HG03575 (cell line): ENCODE measurements around the gene IGFBP7.

Experiments
- ATAC-seq: cut with Tn5 transposase; IDR thresholded peaks from one replicate; pipeline ENCODE4 v1.9.1; 2021; ENCODE audit not compliant: unreplicated experiment, insufficient number of reproducible peaks, low FRiP score; ENCODE audit errors: extremely low read depth

IGFBP7 gene, protein sequence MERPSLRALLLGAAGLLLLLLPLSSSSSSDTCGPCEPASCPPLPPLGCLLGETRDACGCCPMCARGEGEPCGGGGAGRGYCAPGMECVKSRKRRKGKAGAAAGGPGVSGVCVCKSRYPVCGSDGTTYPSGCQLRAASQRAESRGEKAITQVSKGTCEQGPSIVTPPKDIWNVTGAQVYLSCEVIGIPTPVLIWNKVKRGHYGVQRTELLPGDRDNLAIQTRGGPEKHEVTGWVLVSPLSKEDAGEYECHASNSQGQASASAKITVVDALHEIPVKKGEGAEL

DNA sequence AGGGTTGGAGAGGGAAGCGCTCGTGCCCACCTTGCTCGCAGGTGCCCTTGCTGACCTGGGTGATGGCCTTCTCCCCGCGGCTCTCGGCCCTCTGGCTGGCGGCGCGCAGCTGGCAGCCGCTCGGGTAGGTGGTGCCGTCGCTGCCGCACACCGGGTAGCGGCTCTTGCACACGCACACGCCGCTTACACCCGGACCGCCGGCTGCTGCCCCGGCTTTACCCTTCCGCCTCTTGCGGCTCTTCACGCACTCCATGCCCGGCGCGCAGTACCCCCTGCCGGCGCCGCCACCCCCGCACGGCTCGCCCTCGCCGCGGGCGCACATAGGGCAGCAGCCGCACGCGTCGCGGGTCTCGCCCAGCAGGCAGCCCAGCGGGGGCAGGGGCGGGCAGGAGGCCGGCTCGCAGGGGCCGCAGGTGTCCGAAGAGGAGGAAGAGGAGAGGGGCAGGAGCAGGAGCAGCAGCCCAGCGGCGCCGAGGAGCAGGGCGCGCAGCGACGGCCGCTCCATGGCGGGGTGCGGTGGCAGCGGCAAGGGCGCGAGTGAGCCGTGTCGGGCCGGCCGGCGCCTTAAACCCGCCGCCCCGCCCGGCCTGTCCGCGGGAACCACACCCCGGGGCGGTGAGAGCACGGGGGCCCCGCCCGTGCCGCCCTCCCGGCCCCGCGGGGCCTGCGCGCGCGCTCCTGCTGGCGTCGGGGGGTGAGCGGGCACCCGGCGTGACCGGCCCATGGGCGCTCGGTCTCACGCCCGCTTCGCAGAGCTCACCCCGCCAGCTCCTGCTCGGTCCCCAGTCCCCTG lies at the start of gene IGFBP7:
Gene IGFBP7 (minus strand): TSS at position 539 of the 793 bp plus-strand sequence. CDS start 34 bp downstream, at position 505.
- ATAC-seq = no peak

DNA sequence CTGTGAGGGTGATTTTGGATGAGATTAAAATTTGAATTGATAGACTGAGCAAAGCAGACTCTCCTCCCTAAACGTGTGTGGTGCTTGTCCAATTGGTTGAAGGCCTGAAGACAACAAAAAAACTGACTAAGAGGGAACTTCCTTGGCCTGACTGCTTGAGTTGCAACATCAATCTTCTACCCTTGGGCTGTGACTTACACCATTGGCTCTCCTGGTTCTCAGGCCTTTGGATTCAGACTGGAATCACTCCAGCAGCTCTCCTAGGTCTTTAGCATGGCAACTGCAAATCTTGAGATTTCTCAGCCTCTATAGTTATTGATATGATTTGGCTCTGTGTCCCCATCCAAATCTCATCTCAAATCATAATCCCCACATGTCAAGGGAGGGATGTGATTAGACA lies 49.7 kb upstream of the IGFBP7 start:
- ATAC-seq = no peak

DNA sequence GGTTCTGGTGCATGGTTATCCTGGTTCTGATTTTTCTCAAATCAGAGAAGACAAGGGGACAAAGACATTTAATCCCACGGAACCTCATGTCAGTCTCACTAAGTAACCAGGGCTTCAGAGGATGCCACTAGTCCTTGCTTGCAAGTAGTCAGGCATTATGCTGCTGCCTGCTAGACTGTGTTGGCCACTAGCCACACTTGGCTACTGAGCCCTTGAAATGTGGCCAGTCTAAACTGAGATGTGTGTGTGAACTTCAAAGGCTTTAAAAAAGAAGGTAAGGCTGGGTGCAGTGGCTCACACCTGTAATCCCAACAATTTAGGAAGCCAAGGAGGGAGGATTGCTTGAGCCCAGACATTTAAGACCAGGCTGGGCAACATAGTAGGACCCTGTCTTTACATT lies 48.6 kb upstream of the IGFBP7 start:
- ATAC-seq = no peak

DNA sequence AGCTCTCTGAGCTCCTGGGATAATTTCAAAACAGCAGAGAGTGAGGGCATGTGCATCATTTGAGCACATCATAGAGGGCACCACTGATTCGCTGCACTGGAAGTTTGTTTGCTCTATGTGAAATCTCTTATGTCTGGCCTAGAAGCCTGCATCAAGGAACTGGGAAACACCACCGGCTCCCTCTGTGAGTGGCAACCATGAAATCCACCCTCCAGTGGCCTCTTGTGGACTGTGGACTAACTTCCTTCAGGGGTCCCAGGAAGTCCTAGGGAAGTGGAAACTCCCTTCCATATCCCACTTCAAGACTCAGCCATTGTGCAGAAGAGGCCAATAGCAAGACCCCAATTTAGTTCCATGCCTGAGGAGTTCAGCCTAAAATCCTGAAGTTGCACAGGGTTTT lies 48.0 kb upstream of the IGFBP7 start:
- no peak for ATAC-seq

DNA sequence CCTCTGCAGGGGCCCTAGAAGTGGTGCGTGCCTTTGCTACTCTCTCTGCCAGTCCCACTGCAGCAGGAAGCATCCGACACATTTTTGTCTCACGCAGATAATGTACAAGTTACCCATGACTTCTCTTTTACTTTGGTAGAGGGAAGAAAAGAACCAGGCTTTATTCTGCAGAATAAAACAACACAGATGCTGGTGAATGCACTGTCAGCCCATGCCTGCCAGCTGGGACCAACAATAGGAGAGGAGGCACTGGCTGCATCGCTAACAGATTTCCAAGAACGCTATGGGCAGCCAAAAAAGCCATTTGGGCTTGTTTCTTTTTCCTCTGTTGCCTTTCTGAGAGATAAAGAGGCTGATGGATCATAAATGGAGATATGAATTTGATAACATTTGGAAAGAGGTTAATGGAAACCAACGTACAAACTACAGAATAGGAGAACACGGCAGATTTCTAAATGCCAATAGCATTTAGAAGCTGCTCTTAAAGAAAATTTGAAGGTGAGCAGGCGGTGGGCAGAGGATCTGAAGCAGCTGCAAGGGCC lies 47.5 kb upstream of the IGFBP7 start:
- ATAC-seq = no peak

DNA sequence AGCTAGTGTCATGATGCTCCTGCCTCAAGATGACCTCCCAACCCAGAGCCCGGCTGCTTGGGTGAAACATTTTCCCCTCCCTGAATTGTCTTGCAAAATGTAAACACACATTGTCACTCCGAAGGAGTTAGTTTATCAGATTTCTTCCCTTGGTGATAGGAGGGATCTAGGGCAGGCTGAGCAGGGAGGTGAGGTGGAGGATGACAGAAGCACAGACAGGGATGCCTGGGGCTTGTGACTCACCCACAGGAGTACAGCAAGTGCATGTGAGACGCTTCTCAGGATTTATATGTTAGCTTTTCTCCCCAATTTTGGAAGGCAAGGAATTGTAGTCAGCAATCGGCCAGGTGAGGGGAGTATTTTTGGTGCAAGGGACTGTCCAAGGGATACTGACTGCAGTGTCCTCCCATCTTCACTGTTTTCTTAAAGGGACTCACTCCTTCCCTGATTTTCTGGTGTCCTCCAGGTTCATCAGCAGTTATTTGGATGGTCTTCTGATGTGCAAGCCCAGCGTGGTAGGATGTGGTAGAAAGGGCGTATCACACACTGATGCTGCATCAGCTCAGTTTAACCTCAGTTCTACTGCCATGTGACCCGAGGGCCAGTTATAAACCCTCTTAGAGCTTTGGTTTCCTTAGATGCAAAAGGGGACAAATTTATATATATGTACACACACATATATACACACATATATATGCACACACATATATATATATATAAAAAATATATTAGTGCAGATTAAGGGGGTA lies 46.2 kb upstream of the IGFBP7 start:
- ATAC-seq = no peak

DNA sequence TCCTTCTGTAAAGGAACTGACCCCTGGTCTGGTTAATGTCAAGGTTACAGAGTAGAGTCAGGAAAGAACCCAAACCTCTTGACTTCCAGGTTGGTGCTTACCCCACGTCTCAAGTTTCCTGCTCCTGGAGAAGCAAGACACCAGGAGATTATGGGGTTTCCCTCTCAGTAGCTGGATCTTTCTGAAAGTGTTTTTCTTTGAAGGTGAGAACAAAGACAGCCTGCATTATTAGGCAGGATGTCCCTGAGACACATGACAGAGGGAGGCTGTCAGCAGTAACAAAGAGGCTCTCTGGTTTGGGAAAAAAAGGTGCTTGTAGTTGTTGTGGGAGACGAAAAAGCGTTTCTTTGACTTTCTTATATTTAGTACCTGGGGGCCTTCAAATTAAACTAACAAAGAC lies 44.7 kb upstream of the IGFBP7 start:
- ATAC-seq = no peak

DNA sequence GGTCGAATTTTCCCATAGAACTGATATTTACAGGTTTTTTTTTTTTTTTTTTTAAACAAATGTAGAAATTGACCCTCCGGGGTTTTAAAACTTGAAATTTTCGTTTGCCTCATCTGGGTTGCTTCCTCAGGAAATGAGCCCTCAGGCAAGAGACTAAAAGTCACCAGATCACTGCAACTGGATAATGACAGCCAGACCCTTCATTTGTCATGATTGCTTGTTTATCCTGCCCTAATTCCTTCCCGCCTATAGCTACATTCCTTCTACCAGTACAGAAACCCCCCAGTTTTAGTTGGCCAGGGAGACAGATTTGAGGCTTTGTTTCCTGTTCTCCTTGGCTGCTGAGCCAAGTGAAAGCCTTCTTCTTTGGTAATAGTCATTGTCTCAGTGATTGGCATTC lies 44.0 kb upstream of the IGFBP7 start:
- ATAC-seq = no peak

DNA sequence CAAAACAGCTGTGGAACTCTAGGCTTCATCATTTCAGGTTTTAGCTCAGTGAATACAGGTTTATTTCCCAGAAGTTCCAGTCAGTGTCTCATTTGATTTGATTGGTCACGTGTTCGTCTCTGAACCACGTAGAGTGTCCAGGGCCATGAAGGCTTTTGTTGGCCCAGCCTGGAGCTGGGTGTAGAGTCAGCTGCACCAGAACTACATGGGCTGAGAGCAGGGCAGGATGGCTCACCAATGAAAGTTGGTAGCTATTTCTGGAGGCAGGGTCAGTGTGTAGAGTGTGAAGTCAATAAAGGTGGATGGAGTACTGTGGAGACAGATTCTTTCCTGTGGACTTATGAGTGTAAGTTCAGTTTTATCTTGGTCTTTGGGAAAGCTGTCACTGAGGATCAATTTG lies 43.0 kb upstream of the IGFBP7 start:
- no peak for ATAC-seq

DNA sequence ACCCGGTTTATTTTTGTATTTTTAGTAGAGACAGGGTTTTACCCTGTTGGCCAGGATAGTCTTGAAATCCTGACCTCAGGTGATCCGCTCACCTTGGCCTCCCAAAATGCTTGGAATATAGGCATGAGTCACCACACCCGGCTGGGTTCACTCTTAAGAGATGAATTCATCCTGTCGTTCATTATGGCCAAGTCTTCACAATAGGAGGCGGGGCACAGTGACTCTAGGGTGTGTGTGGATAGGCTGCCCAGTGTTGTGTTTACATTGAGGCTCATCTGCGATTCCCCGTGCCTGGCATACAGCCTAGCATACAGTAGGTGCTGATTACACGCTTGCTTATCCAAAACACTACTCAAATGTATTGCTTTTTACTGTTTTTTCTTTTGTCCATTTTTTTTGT lies 41.3 kb upstream of the IGFBP7 start:
- no peak for ATAC-seq

DNA sequence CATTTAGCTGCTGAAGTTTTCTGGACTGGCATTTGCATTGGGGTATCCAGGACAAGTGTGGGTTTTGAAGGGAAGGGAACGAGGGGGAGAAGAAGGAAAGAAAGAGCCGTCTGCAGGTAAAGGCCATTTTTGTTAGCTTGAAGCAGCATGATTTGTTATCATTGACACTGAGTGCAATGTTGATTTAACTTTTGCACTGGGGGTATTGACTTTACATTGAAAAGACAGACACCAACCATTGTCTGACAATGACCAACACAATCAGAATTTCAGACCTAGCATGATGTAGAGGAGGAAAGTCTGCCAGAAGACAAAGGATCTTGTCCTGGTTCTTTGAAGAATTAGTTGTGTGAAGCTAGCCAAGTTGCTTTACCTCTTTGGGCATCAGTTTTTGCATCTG lies 39.6 kb upstream of the IGFBP7 start:
- no peak for ATAC-seq

DNA sequence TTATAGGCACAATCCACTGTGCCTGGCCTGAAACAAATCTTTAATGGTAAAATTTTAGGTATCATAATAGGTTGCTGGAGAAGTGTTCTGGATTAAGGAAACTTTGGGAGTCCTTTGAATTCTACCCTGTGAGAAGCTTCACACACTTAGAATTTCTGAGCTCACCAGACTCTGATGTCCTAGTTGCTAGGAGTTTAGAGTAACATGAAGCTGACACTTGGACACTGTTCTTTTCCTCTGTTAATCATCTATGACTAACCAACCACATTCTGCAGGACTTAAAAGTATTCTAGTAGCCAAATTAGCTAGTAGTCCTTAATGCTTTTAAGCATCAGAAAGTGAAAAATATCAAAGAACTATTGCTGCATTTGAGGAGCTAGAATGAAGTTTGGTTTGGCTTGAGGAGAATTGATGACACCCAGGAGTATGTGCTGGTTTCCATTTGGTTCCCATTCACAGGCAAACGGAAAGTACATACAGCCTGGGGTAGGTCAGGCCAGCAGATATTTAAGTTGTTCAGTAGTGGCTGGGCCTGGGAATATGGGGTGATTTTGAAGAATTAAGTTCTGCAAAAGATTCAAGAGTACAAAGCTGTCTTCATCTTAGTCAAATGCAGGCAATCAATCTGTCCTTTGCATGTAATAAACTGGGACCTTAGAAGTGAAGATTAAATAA lies 38.8 kb upstream of the IGFBP7 start:
- no peak for ATAC-seq

DNA sequence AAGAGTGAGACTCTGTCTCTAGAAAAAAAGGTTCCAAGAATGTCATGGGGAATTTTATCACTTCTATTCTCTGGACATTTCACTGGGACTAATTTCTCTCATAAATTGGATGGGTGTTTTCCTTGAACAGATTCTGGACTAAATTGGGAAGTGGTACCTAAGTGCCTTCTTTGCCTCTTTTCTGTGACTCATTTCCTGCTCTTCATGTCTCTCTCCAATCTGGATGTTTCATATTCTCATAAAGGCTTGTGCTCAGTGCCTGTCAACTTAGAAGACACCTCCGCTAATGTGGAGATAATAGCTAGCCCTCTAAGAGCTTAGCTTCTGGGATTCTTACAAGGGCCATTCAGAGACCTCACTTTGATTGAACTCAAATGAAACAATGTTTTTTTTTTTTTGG lies 38.0 kb upstream of the IGFBP7 start:
- ATAC-seq = no peak

DNA sequence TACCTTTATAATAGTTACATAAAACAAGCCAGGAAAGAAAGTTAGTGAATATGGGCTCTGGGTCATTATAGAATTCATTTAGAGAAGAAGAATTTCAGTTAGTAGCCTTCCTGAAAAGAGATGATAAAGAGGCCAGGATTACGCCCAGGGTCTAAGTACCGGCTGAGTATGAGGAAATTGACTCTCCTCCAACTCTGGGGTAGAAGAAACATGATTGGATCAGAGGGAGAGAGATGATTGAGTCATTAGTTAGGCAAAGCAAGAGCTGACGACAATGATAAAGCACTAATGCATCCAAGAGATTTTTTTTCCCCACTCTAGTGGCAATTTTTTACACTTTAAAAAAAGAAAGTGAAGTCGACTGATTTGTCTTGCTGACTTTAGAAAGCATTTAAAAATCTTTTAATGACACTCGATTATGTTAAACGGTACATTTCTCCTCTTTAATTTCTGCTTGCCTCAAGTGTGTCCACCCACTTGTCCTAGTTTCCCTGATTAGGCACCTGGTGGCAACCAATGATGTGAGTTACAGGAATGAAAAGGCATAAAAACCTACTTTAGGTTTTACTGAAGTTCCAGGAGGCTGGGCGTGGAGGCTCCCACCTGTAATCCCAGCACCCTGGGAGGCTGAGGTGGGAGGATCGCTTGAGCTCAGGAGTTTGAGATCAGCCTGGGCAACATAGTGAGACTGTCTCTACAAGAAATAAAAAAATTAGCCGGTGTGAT lies 37.3 kb upstream of the IGFBP7 start:
- no peak for ATAC-seq

DNA sequence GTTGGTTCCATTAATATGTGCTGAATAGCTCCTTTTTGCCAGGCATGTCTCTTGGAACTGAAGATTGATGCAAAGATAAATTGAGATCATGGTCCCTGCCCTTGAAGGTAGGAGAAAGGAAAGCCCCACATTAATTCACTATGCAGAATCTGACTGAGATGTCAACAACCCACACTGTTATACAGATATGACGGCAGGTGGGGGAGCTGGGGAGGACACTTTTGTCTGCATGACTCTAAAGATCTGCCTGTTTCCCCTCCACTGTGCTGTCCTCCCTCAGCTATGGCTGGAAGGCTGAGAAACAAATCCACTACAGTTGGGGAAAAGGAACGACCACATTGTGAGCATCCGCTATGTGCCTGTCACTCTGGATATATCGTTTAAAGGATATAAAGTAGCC lies 36.3 kb upstream of the IGFBP7 start:
- ATAC-seq = no peak

DNA sequence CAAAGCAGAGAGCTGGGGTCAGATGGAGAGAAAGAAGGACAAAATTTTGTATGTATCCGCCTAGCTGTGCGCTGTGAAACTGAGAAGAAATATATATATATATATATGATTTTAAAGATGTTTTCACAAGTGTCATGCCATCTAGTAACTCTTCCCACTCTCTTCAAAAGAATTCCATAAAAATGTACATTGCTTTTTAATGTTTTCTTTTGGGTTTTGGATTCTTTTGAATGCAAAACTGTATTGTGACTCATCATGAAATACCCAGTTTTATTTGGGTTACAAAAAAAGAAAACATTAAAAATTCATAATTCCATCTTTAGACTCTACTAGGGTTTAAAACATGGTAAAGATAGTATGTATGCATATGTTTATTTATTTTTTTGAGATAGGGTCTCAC lies 34.3 kb upstream of the IGFBP7 start:
- no peak for ATAC-seq

DNA sequence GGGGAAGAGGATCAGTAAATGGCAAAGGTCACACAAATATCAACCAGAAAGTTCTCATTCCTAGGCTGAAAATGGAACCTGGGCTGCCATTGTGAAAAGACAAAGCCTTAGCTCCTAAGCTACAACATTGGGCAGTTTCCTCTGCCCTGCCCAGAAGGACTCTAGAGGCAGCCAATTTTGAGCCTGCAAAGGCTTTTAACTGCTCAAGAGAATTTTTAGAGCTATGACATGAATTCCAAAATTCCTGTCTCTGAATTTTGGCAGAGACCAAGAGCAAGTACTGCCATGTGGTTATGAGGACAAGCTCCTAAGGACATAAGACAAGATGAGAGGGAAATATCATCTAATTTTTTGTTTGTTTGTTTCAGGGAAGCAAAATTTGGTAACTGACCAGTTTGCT lies 29.6 kb upstream of the IGFBP7 start:
- ATAC-seq = no peak

DNA sequence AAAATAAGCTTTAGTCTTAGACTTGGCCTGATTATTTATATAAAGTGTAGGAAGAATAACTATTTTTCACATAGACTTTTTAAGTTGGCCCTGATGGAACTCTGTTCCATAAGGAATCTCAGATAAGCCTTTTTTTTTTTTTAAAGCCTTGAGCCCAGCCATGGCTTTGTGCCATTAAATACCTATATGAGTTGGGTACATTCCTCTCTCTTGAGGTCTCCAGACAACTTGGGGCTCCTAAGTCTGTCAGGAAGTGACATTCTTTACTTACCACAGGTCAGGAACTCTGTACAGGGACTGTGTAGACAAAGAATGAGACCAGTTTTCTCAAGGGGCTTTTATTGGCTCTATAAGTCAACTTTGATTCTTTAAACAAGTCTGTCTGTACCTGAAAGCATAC lies 27.1 kb upstream of the IGFBP7 start:
- no peak for ATAC-seq

DNA sequence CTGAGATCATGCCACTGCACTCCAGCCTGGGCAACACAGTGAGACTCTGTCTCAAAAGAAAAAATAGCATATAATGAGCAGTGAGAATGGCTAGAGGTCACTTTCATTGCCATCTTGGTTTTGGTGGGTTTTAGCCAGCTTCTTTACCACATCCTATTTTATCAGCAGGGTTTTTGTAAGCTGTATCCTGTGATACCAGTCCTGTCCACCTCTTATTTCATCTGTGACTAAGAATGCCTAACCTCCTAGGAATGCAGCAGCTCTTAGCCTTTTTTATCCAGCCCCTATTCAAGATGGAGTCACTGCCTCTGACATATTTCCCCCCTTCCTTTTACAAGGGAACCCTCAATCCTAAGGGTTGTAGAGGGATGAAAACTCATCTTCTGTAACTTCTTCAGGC lies 26.1 kb upstream of the IGFBP7 start:
- ATAC-seq = no peak
